GM23248 (cell line): ENCODE data around the gene FHL2.

Source experiments
- EZH2 ChIP-seq: fragments of 200-600 bp; sonication (generic); IDR thresholded peaks from 2 replicates; pipeline ENCODE4 v1.6.1; 2018; ENCODE audit warnings: antibody characterized with exemption, mild to moderate bottlenecking; ENCODE audit not compliant: insufficient read depth, poor library complexity, severe bottlenecking
- EZH2phosphoT487 ChIP-seq: fragments of 200-600 bp; sonication (generic); IDR thresholded peaks from 2 replicates; pipeline ENCODE4 v1.6.1; 2018; ENCODE audit warnings: antibody characterized with exemption, moderate library complexity, mild to moderate bottlenecking, low read depth; ENCODE audit not compliant: insufficient read depth

- no peak for TF ChIP-seq EZH2phosphoT487
- no peak for TF ChIP-seq EZH2
These were observed 39.5 kb upstream of the FHL2 start for GRCh38 chr2:105438104-105438929.
